SH-SY5Y (cell line): ENCODE data around the gene TMEM144.

Experiments used
- GATA2 ChIP-seq: IDR thresholded peaks from 2 replicates; pipeline ENCODE4 v1.6.1; 2011; ENCODE audit warnings: mild to moderate bottlenecking, low read depth, low read length
- GATA3 ChIP-seq: IDR thresholded peaks from 2 replicates; pipeline ENCODE4 v1.6.1; 2011; ENCODE audit warnings: low read depth, mild to moderate bottlenecking, low read length, moderate library complexity

DNA sequence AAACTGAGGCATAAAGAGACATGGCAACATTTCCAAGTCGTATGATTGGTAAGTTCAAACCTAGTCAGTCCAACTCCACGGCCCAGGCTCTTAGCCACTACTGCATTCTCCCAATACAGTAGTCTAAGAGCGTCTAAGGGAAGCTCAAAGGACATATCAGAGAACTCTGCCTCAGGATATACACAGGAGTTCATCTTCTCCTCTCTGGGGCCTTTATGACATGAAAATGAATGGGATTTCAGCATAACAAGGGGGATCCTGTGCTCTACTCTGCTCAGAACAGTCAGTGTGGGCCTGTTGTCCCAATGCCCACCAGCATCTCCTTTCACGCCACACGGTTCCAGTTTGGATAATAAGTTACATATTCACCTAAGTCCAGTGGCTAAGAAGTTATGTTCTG, 41.7 kb upstream of the TMEM144 start:
- TF ChIP-seq GATA2 (no peak), GATA3 (no peak)
